ENCODE data around the gene EXOC3L1.

- no peak for TF ChIP-seq CTCF (conservative IDR thresholded peaks at IDR 0.05; ENCODE audit: low read length)
- TF ChIP-seq EZH2phosphoT487 (IDR thresholded peaks at IDR 0.05; ENCODE audit: borderline replicate concordance, low read depth, low read length) = no peak
Observed at GRCh38 chr16:67201411-67202345, 11.7 kb upstream of the EXOC3L1 start.

Measured in OCI-LY7 (cell line).